ENCODE data around the gene TMEM233. TPM values are rescaled to one million over a fixed set of nuclear protein-coding genes. Genes with fewer than 3 reads are reported as not detected.

TMEM233 gene
- total RNA-seq, 1 experiment from 2014 or later, result not detected

DNA sequence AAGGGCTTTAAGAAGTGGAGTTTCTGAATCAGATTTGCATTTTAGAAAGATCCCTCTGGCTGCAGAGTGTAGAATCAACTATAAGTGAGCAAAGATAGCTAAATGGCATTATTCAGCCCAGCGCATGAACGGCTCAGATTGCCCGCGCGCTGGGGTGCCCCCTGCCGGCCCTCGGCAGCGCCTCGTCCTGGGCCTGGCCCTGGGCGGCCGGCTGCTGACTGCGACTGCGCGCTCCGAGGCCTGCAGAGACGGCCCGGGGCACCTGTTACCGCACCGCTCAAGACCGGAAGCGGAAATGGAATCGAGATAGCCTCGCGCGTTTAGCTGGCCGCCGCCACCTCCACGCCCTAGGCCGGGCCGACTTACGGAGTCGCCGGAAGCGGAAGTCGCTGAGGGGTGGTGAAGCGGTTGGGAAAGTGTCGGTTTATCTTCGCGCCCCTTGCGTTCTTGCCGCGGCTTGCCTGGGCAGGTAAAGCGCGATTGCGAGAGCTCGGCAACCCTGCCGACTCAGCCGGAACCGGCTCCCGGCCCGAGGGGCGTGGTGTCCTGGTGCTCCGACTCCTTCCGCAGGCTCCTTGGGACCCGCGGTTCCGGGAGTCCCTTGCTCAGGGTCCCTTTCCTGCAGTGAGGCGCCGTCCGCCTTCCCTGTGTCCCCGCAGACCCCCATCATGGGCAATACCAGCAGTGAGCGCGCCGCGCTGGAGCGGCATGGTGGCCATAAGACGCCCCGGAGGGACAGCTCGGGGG lies 74.2 kb downstream of the TMEM233 start, which contains the start of gene PRKAB1:
Gene PRKAB1, plus strand, starts transcription at position 557 of the 747 bp plus-strand sequence. Its CDS starts 112 bp downstream, at position 669.
- Histone ChIP-seq H3K4me2 (ENCODE audit: low read length) (peak within 1 kb of the TSS; percentile 86), H3K4me3 (replicated peaks in 1 of 2; ENCODE audit: low read depth in 1 of 2, low read length in 2 of 2) (peak within 1 kb of the TSS; percentile 96 to 98), H3K9me3 (ENCODE audit: control insufficient read depth in 1 of 2, insufficient read depth in 1 of 2, low read depth in 1 of 2, low read length in 2 of 2) (no peaks in the 10 kb centered on the region), H4K20me1 (ENCODE audit: insufficient read depth) (no peaks in the 10 kb centered on the region), H3K79me2 (ENCODE audit: insufficient read depth, low read length) (peaks cover 40% of the 10 kb centered on the region), H3K9me2 (ENCODE audit: insufficient read depth) (no peaks in the 10 kb centered on the region), H2AFZ (ENCODE audit: low read depth, low read length, poor library complexity, severe bottlenecking) (peak within 1 kb of the TSS; percentile 98), H3K4me1 (ENCODE audit: control insufficient read depth in 1 of 2, insufficient read depth in 2 of 2, low read length in 2 of 2) (peaks cover 0 to 11% of the 10 kb centered on the region in 2 experiments; a peak in 1 of 4 replicates), H3K27ac (ENCODE audit: low read depth, low read length) (peak within 1 kb of the TSS; percentile 92), H3K36me3 (ENCODE audit: control insufficient read depth in 1 of 2, insufficient read depth in 2 of 2, low read length in 2 of 2) (peaks cover 6 to 21% of the 10 kb centered on the region in 2 experiments; a peak in 3 of 4 replicates), H3K27me3 (ENCODE audit: insufficient read depth, low read length) (no peaks in the 10 kb centered on the region), H3K9ac (ENCODE audit: low read length) (peak within 1 kb of the TSS; percentile 93)
- peak; percentile 98 for ATAC-seq
- BruUV-seq (replicated peaks), result TSS peak; percentile 67
- ChIA-PET POLR2A (no interaction called here), RAD21 (ENCODE audit: low non-redundant PET in 1 of 2, low total read pairs in 2 of 2, uncharacterized antibody in 2 of 2, unreplicated experiment in 2 of 2) (no interaction called here), CTCF (interaction anchor here (0.6 to 1.4 kb wide), 9 partner anchors 9 to 171 kb away, joined by 3 to 6 read pairs (median 4); no protein-coding TSS in a partner anchor)
- intact Hi-C loops (cut with micrococcal nuclease), result loop anchor here (1.0 kb wide), 1 partner anchor 167 kb away; no protein-coding TSS in a partner anchor
- peak; percentile 96 for DNase-seq (ENCODE audit: low read depth, low spot score)
- TF ChIP-seq TCF7L2 (IDR thresholded peaks at IDR 0.05; ENCODE audit: borderline replicate concordance, extremely low read depth, insufficient read depth, insufficient read length), result peak; percentile 51
- peak; percentile 94 for TF ChIP-seq SIN3A (IDR thresholded peaks at IDR 0.05; ENCODE audit: low read depth)
- TF ChIP-seq SP1 (IDR thresholded peaks at IDR 0.05; ENCODE audit: low read depth), result no peak; the same call in none of the 2 replicates
- no peak for TF ChIP-seq ZNF274 (IDR thresholded peaks at IDR 0.05; ENCODE audit: low read depth, low read length)
- TF ChIP-seq, protein P1, sequence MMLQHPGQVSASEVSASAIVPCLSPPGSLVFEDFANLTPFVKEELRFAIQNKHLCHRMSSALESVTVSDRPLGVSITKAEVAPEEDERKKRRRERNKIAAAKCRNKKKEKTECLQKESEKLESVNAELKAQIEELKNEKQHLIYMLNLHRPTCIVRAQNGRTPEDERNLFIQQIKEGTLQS (IDR thresholded peaks at IDR 0.05), result no peak
- TF ChIP-seq SRF (IDR thresholded peaks at IDR 0.05; ENCODE audit: low read depth), result peak; percentile 73; the same call in 1 of the 2 replicates
- TF ChIP-seq, protein P2, sequence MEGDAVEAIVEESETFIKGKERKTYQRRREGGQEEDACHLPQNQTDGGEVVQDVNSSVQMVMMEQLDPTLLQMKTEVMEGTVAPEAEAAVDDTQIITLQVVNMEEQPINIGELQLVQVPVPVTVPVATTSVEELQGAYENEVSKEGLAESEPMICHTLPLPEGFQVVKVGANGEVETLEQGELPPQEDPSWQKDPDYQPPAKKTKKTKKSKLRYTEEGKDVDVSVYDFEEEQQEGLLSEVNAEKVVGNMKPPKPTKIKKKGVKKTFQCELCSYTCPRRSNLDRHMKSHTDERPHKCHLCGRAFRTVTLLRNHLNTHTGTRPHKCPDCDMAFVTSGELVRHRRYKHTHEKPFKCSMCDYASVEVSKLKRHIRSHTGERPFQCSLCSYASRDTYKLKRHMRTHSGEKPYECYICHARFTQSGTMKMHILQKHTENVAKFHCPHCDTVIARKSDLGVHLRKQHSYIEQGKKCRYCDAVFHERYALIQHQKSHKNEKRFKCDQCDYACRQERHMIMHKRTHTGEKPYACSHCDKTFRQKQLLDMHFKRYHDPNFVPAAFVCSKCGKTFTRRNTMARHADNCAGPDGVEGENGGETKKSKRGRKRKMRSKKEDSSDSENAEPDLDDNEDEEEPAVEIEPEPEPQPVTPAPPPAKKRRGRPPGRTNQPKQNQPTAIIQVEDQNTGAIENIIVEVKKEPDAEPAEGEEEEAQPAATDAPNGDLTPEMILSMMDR (IDR thresholded peaks at IDR 0.05 in 2 of 3, conservative IDR thresholded peaks at IDR 0.05 in 1 of 3; ENCODE audit: borderline replicate concordance in 1 of 3, insufficient read depth in 1 of 3, low read depth in 2 of 3, low read length in 2 of 3), result peak; percentile 76 to 97 (median 91)
- 0 out of 2 replicates have a peak, but pooled peaks have one; percentile 22 for TF ChIP-seq EGR1 (IDR thresholded peaks at IDR 0.05; ENCODE audit: low read depth)
- peak; percentile 87 for TF ChIP-seq POLR2AphosphoS5 (IDR thresholded peaks at IDR 0.05; ENCODE audit: low read depth, low read length)
- TF ChIP-seq EZH2 (IDR thresholded peaks at IDR 0.05), result no peak
- peak; percentile 94 for TF ChIP-seq CBX3 (IDR thresholded peaks at IDR 0.05; ENCODE audit: low read depth)
- TF ChIP-seq, protein P3, sequence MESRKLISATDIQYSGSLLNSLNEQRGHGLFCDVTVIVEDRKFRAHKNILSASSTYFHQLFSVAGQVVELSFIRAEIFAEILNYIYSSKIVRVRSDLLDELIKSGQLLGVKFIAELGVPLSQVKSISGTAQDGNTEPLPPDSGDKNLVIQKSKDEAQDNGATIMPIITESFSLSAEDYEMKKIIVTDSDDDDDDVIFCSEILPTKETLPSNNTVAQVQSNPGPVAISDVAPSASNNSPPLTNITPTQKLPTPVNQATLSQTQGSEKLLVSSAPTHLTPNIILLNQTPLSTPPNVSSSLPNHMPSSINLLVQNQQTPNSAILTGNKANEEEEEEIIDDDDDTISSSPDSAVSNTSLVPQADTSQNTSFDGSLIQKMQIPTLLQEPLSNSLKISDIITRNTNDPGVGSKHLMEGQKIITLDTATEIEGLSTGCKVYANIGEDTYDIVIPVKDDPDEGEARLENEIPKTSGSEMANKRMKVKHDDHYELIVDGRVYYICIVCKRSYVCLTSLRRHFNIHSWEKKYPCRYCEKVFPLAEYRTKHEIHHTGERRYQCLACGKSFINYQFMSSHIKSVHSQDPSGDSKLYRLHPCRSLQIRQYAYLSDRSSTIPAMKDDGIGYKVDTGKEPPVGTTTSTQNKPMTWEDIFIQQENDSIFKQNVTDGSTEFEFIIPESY (IDR thresholded peaks at IDR 0.05; ENCODE audit: extremely low read depth, insufficient replicate concordance, low read length), result peak; percentile 89
- TF ChIP-seq YY1 (IDR thresholded peaks at IDR 0.05; ENCODE audit: extremely low read depth, insufficient replicate concordance, low read depth, low read length), result peak; percentile 19
- TF ChIP-seq RAD21 (IDR thresholded peaks at IDR 0.05; ENCODE audit: low read depth), result peak; percentile 60
- TF ChIP-seq FOSL1 (IDR thresholded peaks at IDR 0.05; ENCODE audit: low read depth), result no peak
- peak; percentile 43 for TF ChIP-seq POLR2A (IDR thresholded peaks at IDR 0.05; ENCODE audit: borderline replicate concordance, extremely low read depth, insufficient read depth, insufficient read length)
- no peak for TF ChIP-seq EZH2phosphoT487 (IDR thresholded peaks at IDR 0.05; ENCODE audit: borderline replicate concordance)
- 0 out of 2 replicates have a peak, but pooled peaks have one; percentile 5 for TF ChIP-seq CEBPB (IDR thresholded peaks at IDR 0.05; ENCODE audit: low read depth)
- TF ChIP-seq, protein P4, sequence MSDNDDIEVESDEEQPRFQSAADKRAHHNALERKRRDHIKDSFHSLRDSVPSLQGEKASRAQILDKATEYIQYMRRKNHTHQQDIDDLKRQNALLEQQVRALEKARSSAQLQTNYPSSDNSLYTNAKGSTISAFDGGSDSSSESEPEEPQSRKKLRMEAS (IDR thresholded peaks at IDR 0.05), result peak; percentile 96
- TF ChIP-seq ZFX (IDR thresholded peaks at IDR 0.05), result peak; percentile 72
